H1 (cell line): Measurements from ENCODE around the gene PSME2. TPM values are rescaled to one million over a fixed set of nuclear protein-coding genes. Genes with fewer than 3 reads are reported as not detected.
A peak's percentile ranks its signal among the peaks of the same experiment; 100 is the strongest.

Experiments
- CTCF ChIA-PET: fragments of 300-600 bp; sonication (Branson Sonifier 250); formaldehyde crosslinking; loops from one replicate; lab custom pipeline; 2021; ENCODE audit not compliant: partially characterized antibody; lab: Charles Lee
- POLR2A ChIA-PET: fragments of 300-600 bp; sonication (Branson Sonifier 250); formaldehyde crosslinking; loops from one replicate; lab custom pipeline; 2021; ENCODE audit warnings: inconsistent platforms; ENCODE audit not compliant: partially characterized antibody; lab: Charles Lee
- DNase-seq, 2 experiments: peaks; one replicate each; pipeline versions ENCODE4 v3.0.0 to v3.0.0-alpha.2; 2010 to 2022; ENCODE audit warnings: low spot score in 2 of 2, low read depth in 1 of 2, mixed read lengths in 1 of 2
- FAIRE-seq: peaks from 2 replicates; lab custom pipeline; 2011; peaks lifted over from hg19 to GRCh38; lab: Jason Lieb, UNC
- H2AFZ ChIP-seq: 2 replicates; pipeline ENCODE4 v1.8.1; 2012; ENCODE audit warnings: low read length, inconsistent platforms
- H2AK5ac ChIP-seq: 2 replicates; pipeline ENCODE4 v1.6.1; 2013; ENCODE audit warnings: low read depth, low read length
- H2BK120ac ChIP-seq: replicated peaks from 2 replicates; pipeline ENCODE3; 2013; ENCODE audit warnings: low read depth, low read length, inconsistent platforms
- H2BK12ac ChIP-seq: 2 replicates; pipeline ENCODE4 v1.6.1; 2013; ENCODE audit warnings: low read depth, low read length
- H2BK15ac ChIP-seq: 2 replicates; pipeline ENCODE4 v1.6.1; 2013; ENCODE audit warnings: low read length
- H2BK20ac ChIP-seq: 2 replicates; pipeline ENCODE4 v1.6.1; 2013; ENCODE audit warnings: low read length
- H2BK5ac ChIP-seq: 2 replicates; pipeline ENCODE4 v1.6.1; 2013; ENCODE audit warnings: low read depth, low read length
- H3K14ac ChIP-seq: 2 replicates; pipeline ENCODE4 v1.6.1; 2013; ENCODE audit warnings: inconsistent platforms; ENCODE audit not compliant: insufficient read length
- H3K18ac ChIP-seq: 2 replicates; pipeline ENCODE4 v1.6.1; 2013; ENCODE audit warnings: low read length; ENCODE audit errors: extremely low read depth
- H3K23ac ChIP-seq: 2 replicates; pipeline ENCODE4 v1.6.1; 2013; ENCODE audit warnings: inconsistent platforms; ENCODE audit not compliant: insufficient read length
- H3K23me2 ChIP-seq: 2 replicates; pipeline ENCODE4 v1.6.1; 2013; ENCODE audit warnings: low read depth, low read length
- H3K27ac ChIP-seq: 2 replicates; pipeline ENCODE4 v1.6.1; 2011; ENCODE audit warnings: low read depth, low read length, inconsistent platforms
- H3K27me3 ChIP-seq, 4 experiments: replicated peaks in 1 of 4; 1 replicate in 1 of 4; 2 replicates in 3 of 4; pipeline versions ENCODE4 v1.6.1 to v1.8.1; 2011 to 2013; ENCODE audit warnings: low read length in 3 of 4, mild to moderate bottlenecking in 3 of 4, inconsistent platforms in 2 of 4, mixed read lengths in 2 of 4, moderate library complexity in 1 of 4; ENCODE audit not compliant: control insufficient read depth in 3 of 4, insufficient read depth in 3 of 4; ENCODE audit errors: extremely low read depth in 1 of 4
- H3K36me3 ChIP-seq, 4 experiments: 2 replicates each; pipeline versions ENCODE4 v1.6.1 to v1.8.1; 2011 to 2013; ENCODE audit warnings: mild to moderate bottlenecking in 4 of 4, low read length in 3 of 4, moderate library complexity in 2 of 4, control low read depth in 1 of 4, inconsistent platforms in 1 of 4; ENCODE audit not compliant: insufficient read depth in 4 of 4, control insufficient read depth in 2 of 4
- H3K4ac ChIP-seq: replicated peaks from 2 replicates; pipeline ENCODE3; 2013; ENCODE audit warnings: low read length, low read depth, mixed read lengths, inconsistent platforms; ENCODE audit not compliant: insufficient read length
- H3K4me1 ChIP-seq, 4 experiments: replicated peaks in 1 of 4; 1 replicate in 1 of 4; 2 replicates in 3 of 4; pipeline versions ENCODE4 v1.6.1 to v1.8.1; 2011 to 2013; ENCODE audit warnings: low read length in 3 of 4, inconsistent platforms in 2 of 4, mixed read lengths in 1 of 4; ENCODE audit not compliant: insufficient read depth in 4 of 4, control insufficient read depth in 3 of 4
- H3K4me2 ChIP-seq, 2 experiments: 2 replicates each; pipeline versions ENCODE4 v1.6.1 to v1.8.1; 2011 to 2013; ENCODE audit warnings: low read depth in 2 of 2, low read length in 2 of 2, control low read depth in 1 of 2, inconsistent platforms in 1 of 2, mild to moderate bottlenecking in 1 of 2; ENCODE audit not compliant: insufficient read depth in 1 of 2
- H3K4me3 ChIP-seq, 4 experiments: fragments of 200-600, 300-600 bp in 1 of 4; sonication (generic), shearing (Covaris generic), sonication (Bioruptor Twin) in 1 of 4; 2 replicates each; pipeline versions ENCODE4 v1.5.1 to v1.8.1; 2011 to 2016; ENCODE audit warnings: low read length in 4 of 4, low read depth in 3 of 4, control low read depth in 2 of 4, inconsistent platforms in 2 of 4, mild to moderate bottlenecking in 2 of 4, mixed read lengths in 1 of 4, moderate library complexity in 1 of 4; ENCODE audit not compliant: insufficient read depth in 2 of 4; ENCODE audit errors: extremely low read depth in 1 of 4
- H3K56ac ChIP-seq: replicated peaks from 2 replicates; pipeline ENCODE3; 2013; ENCODE audit warnings: low read depth, mild to moderate bottlenecking, mixed read lengths, low read length, inconsistent platforms; ENCODE audit not compliant: insufficient read length
- H3K79me1 ChIP-seq: 2 replicates; pipeline ENCODE4 v1.6.1; 2013; ENCODE audit warnings: low read depth, low read length, control low read depth
- H3K79me2 ChIP-seq, 2 experiments: 2 replicates each; pipeline versions ENCODE4 v1.6.1 to v1.8.1; 2012 to 2013; ENCODE audit warnings: low read length in 2 of 2, mild to moderate bottlenecking in 2 of 2, inconsistent platforms in 1 of 2; ENCODE audit not compliant: insufficient read depth in 2 of 2, control insufficient read depth in 1 of 2
- H3K9ac ChIP-seq, 4 experiments: replicated peaks in 1 of 4; 1 replicate in 1 of 4; 2 replicates in 3 of 4; pipeline versions ENCODE4 v1.6.1 to v1.8.1; 2011 to 2013; ENCODE audit warnings: low read depth in 3 of 4, low read length in 3 of 4, control low read depth in 2 of 4, mild to moderate bottlenecking in 2 of 4, moderate library complexity in 2 of 4, inconsistent platforms in 1 of 4; ENCODE audit errors: extremely low read depth in 1 of 4
- H3K9me3 ChIP-seq, 2 experiments: 2 replicates each; pipeline versions ENCODE4 v1.6.1 to v1.8.1; 2012 to 2013; ENCODE audit warnings: mild to moderate bottlenecking in 2 of 2, moderate library complexity in 2 of 2, control low read depth in 1 of 2, inconsistent platforms in 1 of 2, low read depth in 1 of 2, low read length in 1 of 2, mixed read lengths in 1 of 2; ENCODE audit not compliant: insufficient read depth in 2 of 2
- H4K20me1 ChIP-seq, 2 experiments: replicated peaks in 1 of 2; 2 replicates each; pipeline versions ENCODE3 to v1.8.1; 2011 to 2013; ENCODE audit warnings: inconsistent platforms in 2 of 2, low read length in 2 of 2, mild to moderate bottlenecking in 1 of 2; ENCODE audit not compliant: insufficient read depth in 2 of 2, control insufficient read depth in 1 of 2
- H4K5ac ChIP-seq: 2 replicates; pipeline ENCODE4 v1.6.1; 2013; ENCODE audit warnings: low read length, low read depth, mixed read lengths, inconsistent platforms; ENCODE audit not compliant: insufficient read length
- H4K8ac ChIP-seq: 2 replicates; pipeline ENCODE4 v1.8.0; 2013; ENCODE audit warnings: mild to moderate bottlenecking, moderate library complexity, low read length, inconsistent platforms; ENCODE audit not compliant: insufficient read depth; ENCODE audit errors: extremely low read depth
- H4K91ac ChIP-seq: replicated peaks from 2 replicates; pipeline ENCODE3; 2013; ENCODE audit warnings: low read length, mixed read lengths, inconsistent platforms; ENCODE audit not compliant: insufficient read length
- GTF2F1 ChIP-seq: IDR thresholded peaks from 2 replicates; pipeline ENCODE4 v1.6.1; 2012; ENCODE audit warnings: low read depth, low read length, improper control_type of control experiment, borderline replicate concordance
- RAD21 ChIP-seq, 2 experiments: IDR thresholded peaks in 1 of 2; conservative IDR thresholded peaks in 1 of 2; 2 replicates each; pipeline ENCODE4 v1.6.1; 2011; ENCODE audit warnings: low read depth in 2 of 2, low read length in 2 of 2, improper control_type of control experiment in 1 of 2, inconsistent platforms in 1 of 2, mild to moderate bottlenecking in 1 of 2, moderate library complexity in 1 of 2
- SIRT6 ChIP-seq: IDR thresholded peaks from one replicate; pipeline ENCODE4 v1.7.1; 2012; ENCODE audit warnings: low read length, inconsistent platforms
- SP4 ChIP-seq: IDR thresholded peaks from 2 replicates; pipeline ENCODE4 v1.6.1; 2012; ENCODE audit warnings: low read length, inconsistent platforms
- ZNF274 ChIP-seq: IDR thresholded peaks from 2 replicates; pipeline ENCODE4 v1.7.0; 2012; ENCODE audit warnings: low read length, borderline replicate concordance; ENCODE audit errors: extremely low read depth
- WGBS, 2 experiments: shearing (Covaris generic) in 1 of 2; methylation state at CpG; one replicate each; pipeline versions ENCODE4 v1.1.6 to v1.1.7; 2013 to 2015; ENCODE audit warnings: low lambda C conversion rate in 2 of 2, mixed read lengths in 2 of 2, inconsistent platforms in 1 of 2, low coverage in 1 of 2, missing lambda C conversion rate in 1 of 2; ENCODE audit not compliant: insufficient replicate concordance in 2 of 2, insufficient coverage in 1 of 2, insufficient read length in 1 of 2; ENCODE audit errors: extremely low coverage in 1 of 2, missing lambda C conversion rate in 1 of 2; 5-methylcytosine and 5-hydroxymethylcytosine counted together
- polyA plus RNA-seq, 7 experiments: library from polyadenylated mRNA; depleted of rRNA in 3 of 7; stranded (reverse) in 5 of 7; unstranded in 2 of 7; fragments of >200 nt in 5 of 7; fragments of 200-250 nt in 2 of 7; gene quantifications; 1 replicate in 5 of 7; 2 replicates in 1 of 7; 4 replicates in 1 of 7; pipeline versions ENCODE4 v1.2.1 to v1.2.3, GENCODE V29; 2011 to 2013; ENCODE audit warnings: missing spikeins in 2 of 7, mixed read lengths in 2 of 7
- total RNA-seq: library from RNA; stranded (reverse); fragmentation: NEBNext Ultra II Directional; extraction: Animal tissue kit (Norgen Biotek cat#: 25700); gene quantifications from 2 replicates; pipeline ENCODE4 v1.2.1, GENCODE V29; 2021
- TF ChIP-seq, protein P1 (sequence below): IDR thresholded peaks from 2 replicates; pipeline ENCODE4 v1.6.1; 2012; ENCODE audit warnings: inconsistent platforms

The PSME2 gene
- total and polyA plus RNA-seq, 2 of the 8 experiments (the other 6 are each of a cell fraction or from before 2014, with no cell fraction given): 71.8 to 111 TPM

DNA sequence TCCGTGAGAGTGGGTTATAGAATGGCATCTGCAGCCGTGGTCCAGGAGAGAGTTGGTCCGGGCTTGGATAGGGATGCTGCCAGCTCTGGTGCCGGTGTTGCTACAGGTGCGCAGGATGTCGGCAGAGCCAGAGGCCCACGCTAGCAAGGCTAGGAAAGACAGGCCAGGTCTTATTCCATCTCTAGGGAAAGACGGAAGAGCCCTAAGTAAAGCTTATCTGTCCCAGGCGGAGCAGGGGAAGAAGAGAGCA is 10.9 kb downstream of the PSME2 start:
- FAIRE-seq: no peak
- peaks cover 4% of the 10 kb centered on the region; the same call in 1 of the 2 replicates for H3K79me1 ChIP-seq
- H2BK5ac ChIP-seq: peak overlapping the region; percentile 90; the same call in 1 of the 2 replicates
- no peak overlapping the region for H3K23ac ChIP-seq
- H3K9ac ChIP-seq: peak overlapping the region in 3 of 4 experiments; percentile 42 to 66 (median 50); a peak in 3 of 7 replicates
- H3K9me3 ChIP-seq: no peaks in the 10 kb centered on the region
- H3K14ac ChIP-seq: no peak overlapping the region
- CTCF ChIA-PET: interaction anchor here (1.0 to 1.7 kb wide), 6 partner anchors 12 to 77 kb away, joined by 3 to 7 read pairs (median 4); partner anchors contain the start of genes IRF9, PSME2 and RNF31
- no peak overlapping the region for H2BK120ac ChIP-seq
- H2AK5ac ChIP-seq: no peak overlapping the region
- H4K8ac ChIP-seq: peak overlapping the region; percentile 64; the same call in 1 of the 2 replicates
- H3K56ac ChIP-seq: no peak overlapping the region
- H3K27me3 ChIP-seq: no peaks in the 10 kb centered on the region
- H2BK12ac ChIP-seq: no peak overlapping the region; the same call in 1 of the 2 replicates
- peak overlapping the region; percentile 17 for H3K18ac ChIP-seq
- DNase-seq: no peak
- H3K23me2 ChIP-seq: peaks cover 5% of the 10 kb centered on the region; the same call in 1 of the 2 replicates
- H3K4me3 ChIP-seq: peak overlapping the region; percentile 64 to 100 (median 75)
- H3K4ac ChIP-seq: no peak overlapping the region
- H3K79me2 ChIP-seq: peaks cover 0 to 12% of the 10 kb centered on the region in 2 experiments; a peak in 2 of 4 replicates
- H4K20me1 ChIP-seq: peaks cover 0 to 1% of the 10 kb centered on the region in 2 experiments
- peaks cover 0 to 10% (median 6%) of the 10 kb centered on the region in 4 experiments; a peak in 5 of 7 replicates for H3K4me1 ChIP-seq
- POLR2A ChIA-PET: interaction anchor here (0.8 to 10.5 kb wide), 15 partner anchors 8 to 136 kb away, joined by 3 to 118 read pairs (median 7); partner anchors contain the start of genes CHMP4A, DCAF11, IRF9 and NRL
- H3K4me2 ChIP-seq: peak overlapping the region; percentile 81 to 95
- WGBS, 2 experiments: 15% methylated on average over 9 of the region's 9 CpGs; no CpG with 5 or more reads in 1 of the 2 experiments
- H3K36me3 ChIP-seq: peaks cover 8 to 25% (median 14%) of the 10 kb centered on the region in 4 experiments; a peak in 6 of 8 replicates
- H4K91ac ChIP-seq: no peak overlapping the region
- peak overlapping the region; percentile 14; the same call in 1 of the 2 replicates for H3K27ac ChIP-seq
- H2AFZ ChIP-seq: peak overlapping the region; percentile 94
- H4K5ac ChIP-seq: peak overlapping the region; percentile 34
- H2BK20ac ChIP-seq: no peak overlapping the region
- peak overlapping the region; percentile 4; the same call in 1 of the 2 replicates for H2BK15ac ChIP-seq
- TF ChIP-seq, protein P1, sequence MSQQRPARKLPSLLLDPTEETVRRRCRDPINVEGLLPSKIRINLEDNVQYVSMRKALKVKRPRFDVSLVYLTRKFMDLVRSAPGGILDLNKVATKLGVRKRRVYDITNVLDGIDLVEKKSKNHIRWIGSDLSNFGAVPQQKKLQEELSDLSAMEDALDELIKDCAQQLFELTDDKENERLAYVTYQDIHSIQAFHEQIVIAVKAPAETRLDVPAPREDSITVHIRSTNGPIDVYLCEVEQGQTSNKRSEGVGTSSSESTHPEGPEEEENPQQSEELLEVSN: no peak
- TF ChIP-seq RAD21 (IDR thresholded peaks at IDR 0.05 in 1 of 2, conservative IDR thresholded peaks at IDR 0.05 in 1 of 2; ENCODE audit: low read depth in 2 of 2, low read length in 2 of 2) (no peak), GTF2F1 (no peak), SP4 (no peak), ZNF274 (no peak), SIRT6 (no peak)
